Aorta (tissue), 5 donors: Measurements from ENCODE around the gene IGHMBP2. TPM values are rescaled to one million over a fixed set of nuclear protein-coding genes. Genes with fewer than 3 reads are reported as not detected.

Experiments used
- ATAC-seq: fragments of 200-7000 bp; cut with Tn5 transposase; one replicate; pipeline ENCODE4 v1.9.1; 2022; ENCODE audit warnings: moderate library complexity; ENCODE audit not compliant: low FRiP score
- DNase-seq, 2 donors: peaks; one replicate each; pipeline ENCODE4 v3.0.0-alpha.2; 2020
- H3K27ac ChIP-seq, 2 donors: one replicate each; pipeline ENCODE4 v1.5.1; 2013; ENCODE audit warnings: low read length in 2 of 2, mild to moderate bottlenecking in 2 of 2, moderate library complexity in 2 of 2, control low read depth in 1 of 2, inconsistent platforms in 1 of 2, low read depth in 1 of 2
- H3K27me3 ChIP-seq, 2 donors: one replicate each; pipeline ENCODE4 v1.6.1; 2013; ENCODE audit warnings: control low read depth in 1 of 2, low read length in 1 of 2, mild to moderate bottlenecking in 1 of 2, moderate library complexity in 1 of 2; ENCODE audit not compliant: insufficient read depth in 2 of 2, control insufficient read depth in 1 of 2
- H3K36me3 ChIP-seq, 2 donors: one replicate each; pipeline ENCODE4 v1.6.1; 2013; ENCODE audit warnings: control low read depth in 1 of 2, low read length in 1 of 2, mild to moderate bottlenecking in 1 of 2; ENCODE audit not compliant: insufficient read depth in 2 of 2, control insufficient read depth in 1 of 2
- H3K4me1 ChIP-seq, 2 donors: one replicate each; pipeline ENCODE4 v1.6.1; 2013; ENCODE audit warnings: low read length in 2 of 2, control low read depth in 1 of 2, mild to moderate bottlenecking in 1 of 2, moderate library complexity in 1 of 2; ENCODE audit not compliant: insufficient read depth in 2 of 2, control insufficient read depth in 1 of 2
- H3K4me3 ChIP-seq, 2 donors: one replicate each; pipeline ENCODE4 v1.5.1; 2013; ENCODE audit warnings: low read length in 2 of 2, control low read depth in 1 of 2, mild to moderate bottlenecking in 1 of 2
- H3K9me3 ChIP-seq: one replicate; pipeline ENCODE4 v1.6.1; 2013; ENCODE audit warnings: mild to moderate bottlenecking, low read length; ENCODE audit not compliant: control insufficient read depth
- WGBS, 2 donors: extraction: QIAGEN DNeasy Blood & Tissue Kit; methylation state at CpG; one replicate each; pipeline ENCODE4 v1.1.7; 2013; 5-methylcytosine and 5-hydroxymethylcytosine counted together
- intact Hi-C, 2 donors: fragments of 100-400 bp; cut with DNase I; formaldehyde crosslinking; loops; one replicate each; pipeline versions ENCODE4 v1.14.2 to v1.15.0; 2022
- polyA plus RNA-seq, 2 donors: library from polyadenylated mRNA; stranded (reverse); fragments of 200-250 nt; gene quantifications; one replicate each; pipeline ENCODE4 v1.2.3, GENCODE V29; 2013
- total RNA-seq, 2 donors: library from RNA; stranded (reverse); fragmentation: NEBNext Ultra II Directional; extraction: Animal tissue kit (Norgen Biotek cat#: 25700); gene quantifications; one replicate each; pipeline ENCODE4 v1.2.1, GENCODE V29; 2021
- donor health status: healthy with polysubstance abuse.
- donor health status: Bipolar disorder and iron deficiency.
- donor health status: DM: no; HTN: no; CAD: no.
- donor health status: DM: no; HTN: no; CAD: no.
- donor health status: DM: yes; HTN: yes; CAD: no.

The IGHMBP2 gene
- total and polyA plus RNA-seq, 4 donors, result 5.6 to 64.7 (median 29.1) TPM

DNA sequence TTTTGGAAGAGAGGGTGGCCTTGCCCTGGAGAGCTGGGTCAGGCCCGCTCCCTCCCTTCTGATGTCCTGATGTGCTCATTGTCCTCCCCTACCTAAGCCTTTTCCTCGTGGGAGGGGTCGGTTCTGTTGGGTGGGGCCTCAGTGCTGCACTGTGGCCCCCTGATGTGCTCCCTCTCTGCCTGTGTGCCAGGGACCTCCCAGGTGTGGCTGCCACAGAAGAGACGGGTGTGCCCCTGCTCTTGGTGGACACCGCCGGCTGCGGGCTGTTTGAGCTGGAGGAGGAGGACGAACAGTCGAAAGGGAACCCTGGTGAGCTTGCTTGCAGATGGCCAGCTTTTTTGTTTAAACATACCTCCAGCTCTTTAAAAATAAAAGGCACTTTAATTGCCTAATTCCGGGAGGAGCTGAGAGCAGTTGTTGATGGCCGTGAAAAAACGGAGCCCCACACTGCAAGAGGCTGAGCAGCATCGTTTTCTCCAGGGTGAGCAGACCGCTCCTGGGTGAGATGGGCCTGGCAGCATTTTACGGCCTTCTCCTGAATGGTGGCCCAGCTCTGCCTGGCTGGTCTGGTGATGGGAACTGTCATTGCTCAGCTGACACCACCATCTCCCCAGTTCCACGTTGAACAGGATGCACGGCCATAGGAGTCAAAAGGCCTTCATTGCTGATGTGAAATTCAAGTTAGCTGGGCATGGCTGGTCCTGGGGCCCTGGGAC is 30.1 kb downstream of the IGHMBP2 start:
- no peaks in the 10 kb centered on the region for H3K9me3 ChIP-seq
- 88 to 91% methylated on average over 17 of the region's 17 CpGs for WGBS, 2 donors
- no peaks in the 10 kb centered on the region for H3K4me1 ChIP-seq
- H3K36me3 ChIP-seq, result peaks cover 0 to 12% of the 10 kb centered on the region in 2 donors
- DNase-seq (no peak), ATAC-seq (no peak)
- intact Hi-C loops, result no loop called here
- no peak overlapping the region for H3K27ac ChIP-seq
- no peak overlapping the region for H3K4me3 ChIP-seq
- no peaks in the 10 kb centered on the region for H3K27me3 ChIP-seq

DNA sequence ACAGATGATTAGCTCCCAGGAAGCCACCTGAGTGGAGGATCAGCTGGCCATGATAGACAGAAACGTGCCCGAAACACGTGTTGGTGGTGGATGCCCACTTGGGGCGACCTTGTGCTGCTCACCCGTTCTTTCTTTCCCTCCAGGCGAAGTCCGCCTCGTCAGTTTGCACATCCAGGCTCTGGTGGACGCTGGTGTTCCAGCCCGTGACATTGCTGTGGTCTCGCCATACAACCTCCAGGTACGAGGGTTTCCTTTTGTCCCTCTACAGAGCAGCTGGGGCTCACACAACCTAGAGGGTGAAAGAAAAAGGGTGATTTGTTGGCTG is 30.6 kb downstream of the IGHMBP2 start:
- DNase-seq (no peak), ATAC-seq (no peak)
- 92% methylated on average over 12 of the region's 12 CpGs for WGBS, 2 donors
- H3K36me3 ChIP-seq, result peaks cover 0 to 8% of the 10 kb centered on the region in 2 donors
- H3K27ac ChIP-seq, result no peak overlapping the region
- intact Hi-C loops, result no loop called here
- H3K9me3 ChIP-seq, result no peaks in the 10 kb centered on the region
- no peaks in the 10 kb centered on the region for H3K4me1 ChIP-seq
- no peaks in the 10 kb centered on the region for H3K27me3 ChIP-seq
- no peak overlapping the region for H3K4me3 ChIP-seq

DNA sequence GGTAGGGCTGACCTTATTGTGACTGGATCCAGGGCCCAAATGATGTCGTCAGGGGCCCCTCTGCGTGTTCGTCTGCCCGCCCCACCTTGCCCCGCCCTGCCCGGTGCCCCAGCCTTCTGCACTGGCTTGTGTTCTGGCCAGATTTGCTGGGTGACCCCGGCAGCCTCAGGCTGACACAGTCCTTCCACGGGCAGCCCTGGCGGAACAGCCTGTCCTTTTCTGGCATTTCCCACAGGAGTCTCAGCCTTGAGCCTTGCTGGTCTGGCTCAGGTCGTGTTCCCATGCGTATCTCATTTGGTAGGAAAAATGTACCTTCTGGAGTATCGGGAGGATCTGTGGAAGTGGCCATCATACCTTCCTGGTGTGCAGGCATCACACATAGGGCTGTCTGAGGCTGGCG is 31.0 kb downstream of the IGHMBP2 start:
- intact Hi-C loops, result no loop called here
- H3K27ac ChIP-seq, result no peak overlapping the region
- DNase-seq (no peak), ATAC-seq (no peak)
- H3K4me3 ChIP-seq, result no peak overlapping the region
- WGBS, 2 donors, result 90 to 97% methylated on average over 13 of the region's 13 CpGs
- no peaks in the 10 kb centered on the region for H3K27me3 ChIP-seq
- H3K9me3 ChIP-seq, result no peaks in the 10 kb centered on the region
- peaks cover 0 to 6% of the 10 kb centered on the region in 2 donors for H3K36me3 ChIP-seq
- no peaks in the 10 kb centered on the region for H3K4me1 ChIP-seq

- H3K27me3 ChIP-seq, result no peaks in the 10 kb centered on the region
- ATAC-seq (no peak), DNase-seq (no peak)
- intact Hi-C loops, result no loop called here
- 92% methylated on average over 15 of the region's 15 CpGs for WGBS, 2 donors
- no peak overlapping the region for H3K27ac ChIP-seq
- no peaks in the 10 kb centered on the region for H3K9me3 ChIP-seq
- no peaks in the 10 kb centered on the region for H3K4me1 ChIP-seq
- no peak overlapping the region for H3K4me3 ChIP-seq
- peaks cover 0 to 6% of the 10 kb centered on the region in 2 donors for H3K36me3 ChIP-seq
These were observed 31.4 kb downstream of the IGHMBP2 start for GRCh38 chr11:68935066-68935465.

GRCh38 chr11:68935516-68936357 is 32.0 kb downstream of the IGHMBP2 start:
- intact Hi-C loops, result no loop called here
- no peaks in the 10 kb centered on the region for H3K9me3 ChIP-seq
- no peaks in the 10 kb centered on the region for H3K27me3 ChIP-seq
- H3K36me3 ChIP-seq, result peaks cover 0 to 6% of the 10 kb centered on the region in 2 donors
- no peak overlapping the region for H3K27ac ChIP-seq
- ATAC-seq (no peak), DNase-seq (no peak)
- 93% methylated on average over 29 of the region's 29 CpGs for WGBS, 2 donors
- no peak overlapping the region for H3K4me3 ChIP-seq
- H3K4me1 ChIP-seq, result no peaks in the 10 kb centered on the region

DNA sequence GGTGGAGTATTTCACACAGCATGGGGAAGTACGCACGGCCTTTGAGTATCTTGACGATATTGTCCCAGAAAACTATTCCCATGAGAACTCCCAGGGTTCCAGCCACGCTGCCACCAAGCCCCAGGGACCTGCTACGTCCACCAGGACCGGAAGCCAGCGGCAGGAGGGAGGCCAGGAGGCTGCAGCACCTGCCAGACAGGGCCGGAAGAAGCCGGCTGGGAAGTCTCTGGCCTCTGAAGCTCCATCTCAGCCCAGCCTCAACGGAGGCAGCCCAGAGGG is 32.6 kb downstream of the IGHMBP2 start:
- DNase-seq (peak in 1 of 2 donors; percentile 60), ATAC-seq (no peak)
- H3K4me1 ChIP-seq, result no peaks in the 10 kb centered on the region
- no peak overlapping the region for H3K4me3 ChIP-seq
- no peaks in the 10 kb centered on the region for H3K9me3 ChIP-seq
- H3K36me3 ChIP-seq, result peaks cover 0 to 6% of the 10 kb centered on the region in 2 donors
- intact Hi-C loops, result no loop called here
- whole genome bisulfite sequencing, 2 donors, result 84 to 90% methylated on average over 10 of the region's 10 CpGs
- H3K27me3 ChIP-seq, result no peaks in the 10 kb centered on the region
- no peak overlapping the region for H3K27ac ChIP-seq

DNA sequence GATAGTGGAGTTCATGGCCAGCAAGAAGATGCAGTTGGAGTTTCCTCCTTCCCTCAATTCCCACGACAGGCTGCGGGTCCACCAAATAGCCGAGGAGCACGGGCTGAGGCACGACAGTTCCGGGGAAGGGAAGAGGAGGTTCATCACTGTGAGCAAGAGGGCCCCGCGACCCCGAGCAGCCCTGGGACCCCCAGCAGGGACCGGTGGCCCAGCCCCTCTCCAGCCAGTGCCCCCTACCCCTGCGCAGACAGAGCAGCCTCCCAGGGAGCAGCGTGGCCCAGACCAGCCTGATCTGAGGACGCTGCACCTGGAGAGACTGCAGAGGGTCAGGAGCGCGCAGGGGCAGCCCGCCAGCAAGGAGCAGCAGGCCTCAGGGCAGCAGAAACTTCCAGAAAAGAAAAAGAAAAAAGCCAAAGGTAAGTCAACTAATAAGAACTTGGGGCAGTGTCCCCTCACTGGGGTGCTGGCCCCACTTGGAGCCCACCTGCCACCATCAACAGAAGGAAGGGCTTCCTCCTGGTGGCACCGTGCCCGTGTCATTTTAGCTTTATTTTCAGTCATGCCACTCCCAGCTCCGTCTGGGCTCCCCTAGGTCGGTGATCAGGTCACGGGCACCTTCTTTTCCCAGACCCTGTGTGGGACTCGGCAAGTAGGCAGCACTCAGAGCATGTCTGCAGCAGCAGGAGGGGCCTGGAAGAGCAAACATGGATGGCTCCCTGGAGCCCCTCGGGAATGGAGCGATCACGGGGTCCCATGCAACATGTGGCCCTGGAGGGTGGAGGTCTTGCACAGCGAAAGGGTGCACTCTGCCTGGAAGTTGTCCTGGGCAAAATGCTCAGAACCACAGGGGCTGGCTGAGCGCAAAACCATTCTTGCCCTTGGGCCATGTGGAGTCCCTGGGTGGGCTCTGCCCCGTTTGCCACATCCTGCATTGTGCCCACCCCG is 33.3 kb downstream of the IGHMBP2 start:
- no peak overlapping the region for H3K4me3 ChIP-seq
- H3K27me3 ChIP-seq, result no peaks in the 10 kb centered on the region
- 91 to 94% methylated on average over 25 to 29 of the region's 29 CpGs for WGBS, 2 donors
- ATAC-seq (no peak), DNase-seq (no peak)
- intact Hi-C loops, result no loop called here
- H3K4me1 ChIP-seq, result no peaks in the 10 kb centered on the region
- H3K27ac ChIP-seq, result no peak overlapping the region
- peaks cover 0 to 6% of the 10 kb centered on the region in 2 donors for H3K36me3 ChIP-seq
- no peaks in the 10 kb centered on the region for H3K9me3 ChIP-seq

DNA sequence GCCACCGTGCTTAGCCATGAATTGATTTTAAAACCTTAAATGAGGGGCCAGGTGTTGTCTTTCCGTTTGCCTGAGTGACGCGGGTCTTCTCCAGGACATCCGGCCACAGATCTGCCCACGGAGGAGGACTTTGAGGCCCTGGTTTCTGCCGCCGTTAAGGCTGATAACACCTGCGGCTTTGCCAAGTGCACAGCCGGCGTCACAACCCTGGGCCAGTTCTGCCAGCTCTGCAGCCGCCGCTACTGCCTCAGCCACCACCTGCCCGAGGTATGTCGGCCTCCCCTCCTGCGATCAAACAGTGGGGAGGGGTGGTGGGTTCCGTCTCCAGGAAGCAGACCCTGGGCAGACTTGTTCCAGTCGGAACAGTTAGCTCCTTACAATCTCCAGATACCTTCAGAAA is 34.4 kb downstream of the IGHMBP2 start:
- Histone ChIP-seq H3K4me1 (no peaks in the 10 kb centered on the region), H3K9me3 (no peaks in the 10 kb centered on the region), H3K36me3 (peaks cover 0 to 6% of the 10 kb centered on the region in 2 donors), H3K4me3 (no peak overlapping the region), H3K27me3 (no peaks in the 10 kb centered on the region), H3K27ac (no peak overlapping the region)
- WGBS, 2 donors, result 86 to 89% methylated on average over 18 of the region's 18 CpGs
- no peak for ATAC-seq
- DNase-seq, result peak in 1 of 2 donors; percentile 55
- intact Hi-C loops, result no loop called here
